ENCODE measurements around the gene DDAH1.

DDAH1 gene

DNA sequence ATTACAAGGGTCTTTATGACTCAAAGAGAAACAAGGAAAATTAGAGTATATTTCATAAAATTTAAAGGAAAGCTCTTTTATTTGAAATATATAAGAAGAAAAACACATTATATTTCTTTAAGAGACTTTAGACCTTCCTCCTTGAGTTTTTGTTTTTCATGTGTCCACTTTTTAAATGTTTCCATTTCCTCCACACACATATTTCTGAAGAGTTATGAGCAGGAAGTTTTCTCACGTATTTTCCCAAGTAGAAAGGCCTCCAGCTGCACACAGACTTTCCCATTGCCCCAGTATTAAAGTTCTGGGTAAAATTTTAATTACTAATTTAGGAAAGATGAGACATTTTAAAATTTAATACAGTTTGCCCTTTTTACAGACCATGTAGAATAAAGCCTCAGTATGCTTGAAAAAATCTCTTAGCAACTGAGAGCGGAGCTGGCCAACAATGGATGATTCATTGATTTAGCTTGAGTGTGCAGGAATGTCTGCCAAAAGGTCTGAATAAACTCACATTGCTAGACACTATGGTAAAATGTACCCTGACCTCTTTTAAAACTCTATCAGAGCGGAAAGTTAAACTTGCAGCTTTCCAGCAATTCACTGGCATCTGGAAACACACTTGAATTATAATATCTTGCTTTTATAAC is 57.9 kb downstream of the DDAH1 start:
- no peak for TF ChIP-seq GATA2 (IDR thresholded peaks at IDR 0.05; ENCODE audit: low read depth, low read length)
- no peak for TF ChIP-seq GATA3 (IDR thresholded peaks at IDR 0.05; ENCODE audit: low read depth, low read length)

DNA sequence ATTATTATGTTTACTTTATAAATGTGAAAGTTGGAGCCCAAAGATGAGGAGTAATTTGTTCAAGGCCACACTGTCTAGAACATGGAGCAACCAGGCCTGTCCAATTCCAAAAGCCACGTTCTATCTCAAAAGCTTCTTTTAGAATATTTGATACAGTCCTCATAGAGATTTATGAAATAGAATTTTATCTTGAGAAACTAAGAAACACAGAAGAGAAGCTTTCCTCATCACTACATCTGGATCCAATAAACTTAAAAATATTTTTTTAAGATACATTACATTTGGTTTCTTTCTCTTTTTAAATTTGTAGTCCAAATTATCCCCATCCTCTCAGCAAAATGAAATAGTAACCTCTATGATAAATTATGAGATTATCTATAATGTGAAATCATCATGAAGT is 58.9 kb downstream of the DDAH1 start:
- TF ChIP-seq GATA2 (IDR thresholded peaks at IDR 0.05; ENCODE audit: low read depth, low read length) (no peak), GATA3 (IDR thresholded peaks at IDR 0.05; ENCODE audit: low read depth, low read length) (no peak)

GRCh38 chr1:85404408-85404807 is 60.6 kb downstream of the DDAH1 start:
- TF ChIP-seq GATA2 (IDR thresholded peaks at IDR 0.05; ENCODE audit: low read depth, low read length), result no peak
- no peak for TF ChIP-seq GATA3 (IDR thresholded peaks at IDR 0.05; ENCODE audit: low read depth, low read length)

DNA sequence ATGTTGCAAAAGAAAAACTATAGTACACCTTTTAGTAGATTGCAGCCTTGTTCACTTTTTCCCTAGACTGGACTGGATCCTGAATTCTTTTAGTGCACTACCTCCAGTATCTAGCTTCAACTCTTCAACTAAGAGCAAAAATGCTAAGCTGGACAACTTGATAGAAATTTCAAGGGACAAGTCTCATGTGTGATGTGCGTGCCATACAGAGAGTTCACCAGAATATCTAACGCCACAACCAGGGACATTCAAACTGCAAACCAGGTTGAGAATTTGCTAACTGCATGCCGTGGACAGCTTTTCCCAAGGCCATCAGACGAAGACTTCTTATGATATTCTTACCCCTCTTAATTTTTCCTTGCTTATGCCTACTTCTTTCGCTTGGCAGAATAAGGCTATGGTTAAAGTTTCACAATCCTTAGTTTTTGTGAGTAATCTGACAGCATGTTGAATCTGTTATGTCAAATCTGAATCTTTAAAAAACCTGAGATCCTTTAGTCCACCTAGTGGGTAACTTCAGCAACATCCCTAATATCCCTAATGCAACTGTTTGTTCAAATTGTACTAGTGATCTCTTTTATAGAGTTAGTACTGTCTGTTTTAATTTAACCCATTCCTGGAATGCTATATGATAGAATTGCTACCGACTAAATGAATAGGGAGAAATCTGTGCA is 66.4 kb downstream of the DDAH1 start:
- TF ChIP-seq GATA2 (IDR thresholded peaks at IDR 0.05; ENCODE audit: low read depth, low read length) (no peak), GATA3 (IDR thresholded peaks at IDR 0.05; ENCODE audit: low read depth, low read length) (no peak)

DNA sequence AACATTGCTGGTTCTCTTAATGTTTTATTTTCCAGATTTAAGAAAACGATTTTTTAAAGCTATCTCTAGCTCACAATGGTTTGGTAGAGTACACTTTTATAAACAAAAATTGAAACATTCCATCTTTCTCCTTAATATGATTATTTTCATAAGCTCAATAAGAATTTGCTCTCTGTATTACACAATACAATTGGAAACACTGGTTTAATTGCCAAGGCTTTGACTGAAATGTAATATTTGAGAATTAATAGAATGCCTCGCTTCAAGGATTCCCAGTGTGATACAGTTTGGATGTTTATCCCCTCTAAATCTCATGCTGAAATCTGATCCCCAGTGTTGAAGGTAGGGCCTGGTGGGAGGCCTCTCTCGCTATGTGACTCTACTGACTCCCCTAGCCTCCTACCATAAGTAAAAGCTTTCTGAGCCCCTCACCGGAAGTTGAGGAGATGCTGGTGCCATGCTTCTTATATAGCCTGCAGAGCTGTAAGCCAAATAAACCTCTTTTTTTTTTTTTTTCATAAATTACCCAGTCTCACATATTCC is 67.4 kb downstream of the DDAH1 start:
- no peak for TF ChIP-seq GATA3 (IDR thresholded peaks at IDR 0.05; ENCODE audit: low read depth, low read length)
- TF ChIP-seq GATA2 (IDR thresholded peaks at IDR 0.05; ENCODE audit: low read depth, low read length), result no peak

- TF ChIP-seq GATA3 (IDR thresholded peaks at IDR 0.05; ENCODE audit: low read depth, low read length) (no peak), GATA2 (IDR thresholded peaks at IDR 0.05; ENCODE audit: low read depth, low read length) (no peak)
These were observed 68.8 kb downstream of the DDAH1 start for GRCh38 chr1:85396194-85396593.

- TF ChIP-seq GATA2 (IDR thresholded peaks at IDR 0.05; ENCODE audit: low read depth, low read length), result no peak
These were observed 70.8 kb downstream of the DDAH1 start for GRCh38 chr1:85394130-85394529.

- TF ChIP-seq GATA2 (IDR thresholded peaks at IDR 0.05; ENCODE audit: low read depth, low read length), result no peak
- TF ChIP-seq GATA3 (IDR thresholded peaks at IDR 0.05; ENCODE audit: low read depth, low read length), result no peak
These were observed 71.5 kb downstream of the DDAH1 start for GRCh38 chr1:85393490-85393889.

DNA sequence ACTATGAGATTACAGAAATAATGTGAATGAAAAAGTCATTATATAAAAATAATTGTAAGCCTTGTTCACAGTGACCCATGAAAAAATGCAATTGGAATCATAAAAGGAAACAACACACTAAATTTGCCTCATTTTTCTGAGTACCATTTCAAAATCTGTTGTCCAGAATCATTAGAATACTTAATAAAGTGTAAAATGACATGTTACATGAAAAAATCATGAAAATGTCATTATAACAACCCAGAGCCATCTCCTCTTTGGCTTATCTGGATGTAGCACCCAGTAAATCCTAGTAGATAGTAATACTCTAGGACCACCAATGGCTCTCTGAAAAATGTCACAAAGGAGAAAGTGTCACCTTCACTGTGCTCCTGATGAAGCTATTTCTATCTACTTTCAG is 76.5 kb downstream of the DDAH1 start:
- no peak for TF ChIP-seq GATA2 (IDR thresholded peaks at IDR 0.05; ENCODE audit: low read depth, low read length)
- no peak for TF ChIP-seq GATA3 (IDR thresholded peaks at IDR 0.05; ENCODE audit: low read depth, low read length)

- TF ChIP-seq GATA2 (IDR thresholded peaks at IDR 0.05; ENCODE audit: low read depth, low read length) (no peak), GATA3 (IDR thresholded peaks at IDR 0.05; ENCODE audit: low read depth, low read length) (no peak)
These were observed 77.2 kb downstream of the DDAH1 start for GRCh38 chr1:85387781-85388180.

GRCh38 chr1:85386068-85386722 is 78.8 kb downstream of the DDAH1 start:
- TF ChIP-seq GATA3 (IDR thresholded peaks at IDR 0.05; ENCODE audit: low read depth, low read length) (no peak), GATA2 (IDR thresholded peaks at IDR 0.05; ENCODE audit: low read depth, low read length) (no peak)

DNA sequence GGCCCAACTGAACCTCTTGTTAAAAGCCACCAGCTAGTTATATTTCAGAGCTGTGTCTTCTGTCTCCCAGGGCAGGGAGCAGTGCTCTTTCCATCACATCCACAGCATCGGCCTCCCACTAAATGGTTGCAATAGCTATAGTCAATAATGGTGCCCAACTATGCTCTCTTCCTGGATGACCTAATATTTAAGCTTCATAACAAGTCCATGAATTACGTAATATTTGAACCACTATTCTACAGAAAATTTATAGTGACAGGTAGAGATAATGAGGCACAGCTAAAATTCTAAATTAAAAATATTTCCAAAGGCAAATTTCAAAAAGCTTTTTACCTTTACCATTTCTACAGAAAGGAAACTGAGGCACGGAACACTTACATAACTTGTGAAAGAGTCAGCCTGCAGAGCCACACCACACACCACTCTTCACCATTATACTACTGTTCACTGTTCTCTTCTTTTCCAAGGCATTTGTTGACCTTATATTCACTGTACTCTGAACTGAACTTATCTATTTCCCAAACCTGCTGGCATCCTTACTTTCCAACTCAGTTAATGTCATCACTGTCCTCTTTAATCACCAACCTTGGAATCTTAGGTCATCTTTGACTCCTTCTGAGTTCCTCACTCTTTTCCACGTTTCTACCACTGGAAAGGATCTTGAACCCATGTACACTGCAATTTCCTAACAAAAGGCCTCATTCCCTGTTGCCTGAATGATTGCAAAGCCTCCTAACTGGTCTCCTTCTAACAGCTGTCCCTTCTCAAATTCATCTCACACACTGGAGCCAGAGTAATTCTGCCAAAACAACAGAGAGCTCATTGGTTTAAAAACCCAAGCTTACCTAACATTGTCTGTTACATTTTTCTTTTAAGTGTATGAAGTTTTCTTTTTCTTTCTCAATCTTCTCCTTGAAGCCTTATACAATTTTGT is 85.5 kb downstream of the DDAH1 start:
- TF ChIP-seq GATA2 (IDR thresholded peaks at IDR 0.05; ENCODE audit: low read depth, low read length) (no peak), GATA3 (IDR thresholded peaks at IDR 0.05; ENCODE audit: low read depth, low read length) (no peak)

DNA sequence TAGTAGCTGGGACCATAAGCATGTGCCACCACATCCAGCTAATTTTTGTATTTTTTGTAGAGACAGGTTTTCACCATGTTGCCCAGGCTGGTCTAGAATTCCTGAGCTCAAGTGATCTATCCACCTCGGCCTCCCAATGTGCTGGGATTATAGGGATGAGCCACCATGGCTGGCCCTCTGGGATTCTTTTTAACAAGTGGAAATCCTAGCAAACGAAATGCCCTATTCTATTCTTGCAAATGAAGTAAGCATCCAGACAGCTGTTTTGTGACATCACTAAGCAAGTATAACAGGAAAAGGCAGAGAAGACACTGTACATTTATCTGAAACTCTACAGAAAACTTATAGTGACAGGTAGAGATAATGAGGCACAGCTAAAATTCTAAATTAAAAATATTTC is 86.4 kb downstream of the DDAH1 start:
- no peak for TF ChIP-seq GATA2 (IDR thresholded peaks at IDR 0.05; ENCODE audit: low read depth, low read length)
- TF ChIP-seq GATA3 (IDR thresholded peaks at IDR 0.05; ENCODE audit: low read depth, low read length), result no peak

DNA sequence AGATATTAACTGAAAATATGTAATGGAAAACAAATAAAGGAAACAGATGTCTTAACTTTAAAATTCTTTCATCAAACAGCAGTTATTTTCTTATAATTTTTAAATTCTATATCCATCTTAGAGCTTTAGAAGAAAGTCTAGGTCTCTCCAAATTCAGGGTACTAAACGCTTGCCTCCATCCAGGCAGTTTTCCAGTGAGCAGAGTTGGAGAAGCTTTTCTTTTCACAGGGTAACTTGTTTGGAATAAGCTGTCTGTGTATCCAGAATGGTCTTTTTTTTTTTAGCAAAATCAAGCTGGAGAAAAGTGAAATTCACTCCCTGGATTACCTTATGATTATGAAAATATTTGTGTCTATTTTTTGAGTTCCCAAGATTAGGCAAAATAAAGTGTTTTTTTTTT is 88.6 kb downstream of the DDAH1 start:
- TF ChIP-seq GATA3 (IDR thresholded peaks at IDR 0.05; ENCODE audit: low read depth, low read length) (no peak), GATA2 (IDR thresholded peaks at IDR 0.05; ENCODE audit: low read depth, low read length) (no peak)
